Neural crest cell (in vitro differentiated cells): ENCODE data around the gene BANK1. TPM values are rescaled to one million over a fixed set of nuclear protein-coding genes. Genes with fewer than 3 reads are reported as not detected.

Experiments
- DNase-seq: peaks from one replicate; pipeline ENCODE4 v3.0.0; 2021; ENCODE audit warnings: low read depth, mixed read lengths, low spot score
- H3K27ac Mint-ChIP-seq: one replicate; pipeline ENCODE4 v1.8.0; 2021; ENCODE audit warnings: mild to moderate bottlenecking, mixed read lengths; ENCODE audit not compliant: unreplicated experiment
- H3K27me3 Mint-ChIP-seq: 2 replicates; pipeline ENCODE4 v1.8.0; 2021; ENCODE audit warnings: low read depth, mild to moderate bottlenecking, mixed read lengths
- H3K36me3 Mint-ChIP-seq: 2 replicates; pipeline ENCODE4 v1.8.0; 2021; ENCODE audit warnings: low read depth, mild to moderate bottlenecking, mixed read lengths
- H3K4me1 Mint-ChIP-seq: 2 replicates; pipeline ENCODE4 v1.8.0; 2021; ENCODE audit warnings: mixed read lengths
- H3K4me3 Mint-ChIP-seq: one replicate; pipeline ENCODE4 v1.8.0; 2021; ENCODE audit warnings: mild to moderate bottlenecking, mixed read lengths
- H3K9me3 Mint-ChIP-seq: 2 replicates; pipeline ENCODE4 v1.8.0; 2021; ENCODE audit warnings: mixed read lengths
- CTCF ChIP-seq: fragments of 200-600 bp; sonication (generic); conservative IDR thresholded peaks from 2 replicates; pipeline ENCODE4 v1.5.0; 2021; ENCODE audit warnings: antibody characterized with exemption, mild to moderate bottlenecking
- total RNA-seq: library from RNA; stranded (reverse); gene quantifications from 2 replicates; pipeline ENCODE4 v1.2.1, GENCODE V29; 2021

The BANK1 gene
- total RNA-seq, 1 donor from 2014 or later, result 0.44 TPM

DNA sequence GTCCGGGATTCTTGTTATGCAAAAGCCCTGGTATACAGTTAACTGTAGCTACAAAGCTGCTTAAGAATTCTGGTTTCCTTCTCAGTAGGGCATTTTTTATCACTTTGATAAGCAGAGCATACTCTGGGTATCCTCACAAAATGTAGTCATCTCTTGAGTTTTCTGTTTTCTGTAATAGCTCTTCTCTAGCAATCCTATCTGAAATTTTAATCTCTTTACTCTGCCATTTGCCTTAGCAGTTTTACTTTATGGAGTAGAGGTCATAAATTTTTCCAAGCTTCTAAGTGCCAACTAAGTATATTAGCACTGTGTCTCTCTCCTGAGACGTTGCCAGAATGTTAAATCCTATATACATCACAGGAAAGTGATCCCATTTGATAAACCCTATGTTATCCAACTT lies 28.0 kb upstream of the BANK1 start:
- no peaks in the 10 kb centered on the region for H3K4me1 Mint-ChIP-seq
- peaks cover 8% of the 10 kb centered on the region for H3K9me3 Mint-ChIP-seq
- no peak overlapping the region for H3K4me3 Mint-ChIP-seq
- H3K27ac Mint-ChIP-seq, result no peak overlapping the region
- peaks cover 2% of the 10 kb centered on the region for H3K36me3 Mint-ChIP-seq
- no peaks in the 10 kb centered on the region for H3K27me3 Mint-ChIP-seq
- TF ChIP-seq CTCF, result no peak
- no peak for DNase-seq

GRCh38 chr4:101763576-101763975 lies 27.0 kb upstream of the BANK1 start:
- no peaks in the 10 kb centered on the region for H3K27me3 Mint-ChIP-seq

DNA sequence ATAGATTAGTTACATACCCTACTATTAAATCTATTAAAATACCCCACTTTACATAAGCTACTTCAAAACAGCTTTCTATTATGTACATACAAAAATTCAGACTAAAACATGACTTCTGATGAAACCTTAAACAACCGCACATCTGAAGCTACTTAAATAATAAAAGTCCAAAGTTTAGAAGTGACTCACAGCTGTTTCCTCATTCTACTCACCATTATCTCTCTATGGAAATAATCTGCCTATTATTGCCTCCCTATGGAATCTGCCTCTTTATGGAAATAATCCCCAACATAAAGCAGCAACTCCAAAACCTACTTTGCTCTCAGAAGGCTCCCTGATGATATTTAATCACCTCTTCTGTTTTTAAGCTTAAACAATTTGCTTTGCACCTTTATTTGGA lies 15.7 kb upstream of the BANK1 start:
- TF ChIP-seq CTCF, result no peak
- Mint-ChIP-seq H3K4me1 (no peaks in the 10 kb centered on the region), H3K4me3 (no peak overlapping the region), H3K27me3 (no peaks in the 10 kb centered on the region), H3K36me3 (peaks cover 3% of the 10 kb centered on the region), H3K27ac (no peak overlapping the region), H3K9me3 (peaks cover 16% of the 10 kb centered on the region)
- DNase-seq, result no peak

More at GRCh38 chr4:101763576-101763975, 27.0 kb upstream of the BANK1 start:
- Mint-ChIP-seq H3K9me3 (peaks cover 8% of the 10 kb centered on the region), H3K36me3 (peaks cover 2% of the 10 kb centered on the region), H3K4me3 (no peak overlapping the region), H3K4me1 (no peaks in the 10 kb centered on the region), H3K27ac (no peak overlapping the region)
- DNase-seq, result no peak
- no peak for TF ChIP-seq CTCF

- no peak overlapping the region for H3K27ac Mint-ChIP-seq
- no peak overlapping the region for H3K4me3 Mint-ChIP-seq
- H3K9me3 Mint-ChIP-seq, result peaks cover 2% of the 10 kb centered on the region
- no peaks in the 10 kb centered on the region for H3K27me3 Mint-ChIP-seq
- H3K4me1 Mint-ChIP-seq, result no peaks in the 10 kb centered on the region
- DNase-seq, result no peak
- no peaks in the 10 kb centered on the region for H3K36me3 Mint-ChIP-seq
- no peak for TF ChIP-seq CTCF
Observed at GRCh38 chr4:101777431-101777830, 13.1 kb upstream of the BANK1 start.

DNA sequence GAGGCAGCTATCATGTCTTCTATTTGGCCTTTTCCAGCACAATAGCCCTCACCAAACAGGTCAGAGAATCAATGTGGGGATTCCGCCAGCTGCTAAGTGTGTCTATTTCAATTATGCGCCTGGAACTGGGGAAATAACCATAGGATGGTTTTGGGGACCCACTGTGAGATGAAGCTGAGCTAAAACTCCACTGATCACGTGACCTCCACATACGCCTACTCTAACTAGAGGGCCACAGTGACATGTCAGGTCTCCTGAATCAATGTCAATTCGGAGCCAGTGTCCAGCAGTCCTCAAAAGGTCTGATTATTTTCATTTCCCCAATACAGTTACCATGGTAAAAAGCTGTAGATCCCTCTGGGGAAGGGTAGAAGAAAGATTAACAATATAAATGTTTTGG lies 10.2 kb upstream of the BANK1 start:
- H3K36me3 Mint-ChIP-seq, result no peaks in the 10 kb centered on the region
- H3K4me1 Mint-ChIP-seq, result peaks cover 9% of the 10 kb centered on the region
- H3K27me3 Mint-ChIP-seq, result no peaks in the 10 kb centered on the region
- H3K4me3 Mint-ChIP-seq, result no peak overlapping the region
- DNase-seq, result no peak
- H3K9me3 Mint-ChIP-seq, result no peaks in the 10 kb centered on the region
- TF ChIP-seq CTCF, result no peak
- H3K27ac Mint-ChIP-seq, result no peak overlapping the region

GRCh38 chr4:101782546-101782945 lies 8.0 kb upstream of the BANK1 start:
- peaks cover 14% of the 10 kb centered on the region for H3K4me1 Mint-ChIP-seq
- DNase-seq, result no peak
- no peak for TF ChIP-seq CTCF
- H3K9me3 Mint-ChIP-seq, result peaks cover 3% of the 10 kb centered on the region
- H3K27me3 Mint-ChIP-seq, result no peaks in the 10 kb centered on the region
- H3K27ac Mint-ChIP-seq, result no peak overlapping the region
- H3K4me3 Mint-ChIP-seq, result no peak overlapping the region
- H3K36me3 Mint-ChIP-seq, result no peaks in the 10 kb centered on the region
